Measurements from ENCODE around the gene GNG7.

GRCh38 chr19:2461751-2462634, 240.5 kb downstream of the GNG7 start:
- TF ChIP-seq CTCF (conservative IDR thresholded peaks at IDR 0.05; ENCODE audit: low read depth, low read length) (no peak), EZH2phosphoT487 (IDR thresholded peaks at IDR 0.05; ENCODE audit: borderline replicate concordance, low read length) (no peak)
